ENCODE results near the gene SH2D5.
"Not testable (repeated sequence)": the region's sequence is repeated elsewhere in the genome, so short reads cannot be mapped to it uniquely, and the experiment has no call there.

Gene SH2D5

DNA sequence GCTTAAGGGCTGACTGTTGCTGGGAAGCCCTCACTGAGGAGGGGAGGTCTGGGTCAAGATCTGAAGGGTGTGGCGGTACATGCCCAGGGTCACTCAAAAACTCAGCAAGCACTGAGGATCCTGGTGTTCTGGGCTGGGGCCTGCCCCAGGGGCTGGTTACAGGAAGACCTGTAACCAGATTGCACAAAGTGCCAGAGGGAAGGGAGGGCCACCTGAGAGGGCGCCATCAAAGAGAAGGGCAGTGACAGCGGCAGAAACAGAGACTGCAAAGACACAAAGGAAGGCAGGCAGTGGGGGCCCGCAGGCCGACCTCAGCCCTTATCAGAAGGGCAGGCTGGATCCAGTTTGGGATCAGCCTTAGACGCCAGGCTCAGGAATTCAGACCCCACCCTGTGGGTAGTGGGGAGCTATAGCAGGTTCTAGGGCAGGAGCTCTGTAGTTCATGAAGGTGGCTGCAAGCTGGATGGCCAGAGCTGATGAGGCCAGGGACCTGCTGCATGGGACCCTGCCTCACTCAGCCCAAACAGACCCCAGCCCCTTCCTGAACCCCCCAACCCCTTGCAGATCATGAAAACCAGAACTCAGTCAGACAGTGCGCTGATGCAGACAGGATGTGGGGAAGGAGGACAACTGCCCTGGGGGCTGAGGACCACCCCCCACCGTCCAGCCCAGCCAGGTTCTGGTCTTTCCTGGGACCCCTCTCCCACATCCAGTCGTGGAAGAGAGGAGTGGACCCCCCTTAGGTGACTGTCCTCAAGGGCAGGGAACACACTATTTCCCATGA is 3.9 kb downstream of the SH2D5 start:
- DNase-seq, result no peak

DNA sequence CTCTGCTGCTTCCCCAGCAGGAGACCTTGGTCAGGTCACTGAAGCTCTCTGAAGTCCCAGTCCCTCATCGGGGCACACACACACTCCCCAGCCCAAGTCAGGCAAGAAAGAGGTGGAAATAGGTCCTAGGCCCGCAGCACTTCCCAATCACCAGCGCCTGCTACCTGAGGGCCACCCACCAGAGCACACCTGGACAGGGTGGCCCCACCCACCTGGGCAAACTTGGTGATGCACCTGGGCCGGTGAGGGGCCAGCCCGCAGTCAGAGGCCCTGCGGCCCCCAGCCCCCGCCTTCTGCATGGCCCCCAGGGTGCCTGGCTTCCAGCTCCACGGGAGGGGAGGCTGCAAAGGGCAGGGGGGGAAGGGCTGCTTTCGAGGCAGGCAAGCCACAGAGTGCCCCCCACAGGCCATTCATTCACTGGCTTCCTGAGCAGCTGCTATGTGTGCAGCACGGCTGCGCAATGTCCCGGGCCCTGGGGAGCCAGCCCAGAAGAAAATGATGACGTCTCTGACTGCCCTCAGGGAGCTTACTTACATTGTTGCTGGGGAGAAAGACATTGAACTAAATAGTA is 4.7 kb downstream of the SH2D5 start:
- no peak for DNase-seq

DNA sequence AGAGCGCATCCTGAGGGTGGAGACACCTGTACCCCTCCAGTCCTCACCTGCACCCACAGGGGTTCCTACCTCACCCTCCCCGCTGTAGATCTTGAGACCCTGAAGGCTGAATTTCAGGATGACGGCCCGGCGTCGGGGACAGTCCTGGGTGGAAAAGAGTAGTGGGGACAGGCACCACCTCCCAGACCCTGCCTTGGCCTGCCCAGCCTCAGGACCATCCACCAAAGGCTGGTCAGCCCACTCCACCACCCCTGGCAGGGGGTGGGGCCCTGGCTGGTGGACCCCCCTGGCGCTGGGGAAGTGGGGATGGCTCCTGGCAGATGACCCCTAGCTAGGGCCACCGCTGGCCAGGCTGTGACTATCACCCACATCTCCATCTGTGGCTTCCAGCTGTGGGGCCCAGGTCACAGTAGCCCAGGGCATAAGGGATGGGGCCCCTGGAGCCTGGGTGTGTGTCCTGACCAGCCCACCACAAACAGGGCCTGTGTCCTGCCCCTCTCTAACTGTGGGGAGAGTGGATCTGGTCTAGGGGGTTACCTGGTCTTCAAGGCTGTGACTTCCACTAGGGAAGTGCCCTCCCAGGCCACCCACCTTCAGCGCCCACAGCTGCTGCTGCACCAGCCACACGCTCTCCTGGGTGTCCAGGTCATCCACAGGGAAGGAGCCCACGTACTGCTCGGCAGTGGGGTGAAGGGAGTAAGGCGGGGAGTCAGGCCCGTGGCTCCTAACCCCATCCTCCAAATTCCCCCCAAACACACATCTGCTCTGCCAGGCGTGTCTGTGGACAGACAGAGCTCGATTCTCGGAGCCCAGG is 5.4 kb downstream of the SH2D5 start:
- DNase-seq, result no peak

DNA sequence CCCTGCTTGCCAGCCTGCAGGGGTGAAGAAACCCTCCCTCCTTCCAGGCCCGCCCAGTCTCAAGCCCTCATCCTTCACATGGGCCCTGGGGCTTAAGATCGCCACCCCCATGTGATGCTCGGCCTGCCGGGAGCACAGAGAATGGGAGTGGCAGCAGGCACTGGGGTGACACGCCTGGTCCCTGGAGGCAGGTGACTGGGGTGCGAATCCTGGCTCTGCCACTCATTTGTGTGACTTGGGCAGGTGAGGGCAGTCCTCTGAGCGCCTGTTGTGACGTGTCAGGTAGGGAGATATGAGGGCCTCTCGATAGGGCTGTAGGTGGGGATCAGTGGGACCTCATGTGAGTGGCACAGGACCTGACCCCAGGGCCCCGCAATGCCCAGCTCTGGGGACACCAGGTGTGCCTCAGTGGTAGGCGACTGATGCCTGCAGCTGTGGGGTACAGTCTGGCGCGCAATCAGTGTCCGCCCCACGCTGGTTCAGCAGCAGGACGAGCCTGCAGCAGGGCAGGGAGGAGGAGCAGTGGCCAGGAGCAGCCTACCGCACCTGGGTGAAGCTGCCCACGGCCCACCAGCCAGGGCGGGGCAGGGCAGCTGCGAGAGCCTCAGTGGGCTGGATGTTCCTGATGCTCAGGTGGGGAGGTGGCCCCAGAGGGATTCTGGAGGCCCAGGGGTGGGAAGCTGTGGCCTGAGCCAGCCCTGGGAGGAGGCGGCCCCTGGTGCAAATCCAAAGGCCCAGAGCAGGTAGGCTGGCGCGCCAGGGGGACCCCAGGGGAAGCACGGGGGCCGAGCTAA is 6.2 kb downstream of the SH2D5 start:
- no peak for DNase-seq

DNA sequence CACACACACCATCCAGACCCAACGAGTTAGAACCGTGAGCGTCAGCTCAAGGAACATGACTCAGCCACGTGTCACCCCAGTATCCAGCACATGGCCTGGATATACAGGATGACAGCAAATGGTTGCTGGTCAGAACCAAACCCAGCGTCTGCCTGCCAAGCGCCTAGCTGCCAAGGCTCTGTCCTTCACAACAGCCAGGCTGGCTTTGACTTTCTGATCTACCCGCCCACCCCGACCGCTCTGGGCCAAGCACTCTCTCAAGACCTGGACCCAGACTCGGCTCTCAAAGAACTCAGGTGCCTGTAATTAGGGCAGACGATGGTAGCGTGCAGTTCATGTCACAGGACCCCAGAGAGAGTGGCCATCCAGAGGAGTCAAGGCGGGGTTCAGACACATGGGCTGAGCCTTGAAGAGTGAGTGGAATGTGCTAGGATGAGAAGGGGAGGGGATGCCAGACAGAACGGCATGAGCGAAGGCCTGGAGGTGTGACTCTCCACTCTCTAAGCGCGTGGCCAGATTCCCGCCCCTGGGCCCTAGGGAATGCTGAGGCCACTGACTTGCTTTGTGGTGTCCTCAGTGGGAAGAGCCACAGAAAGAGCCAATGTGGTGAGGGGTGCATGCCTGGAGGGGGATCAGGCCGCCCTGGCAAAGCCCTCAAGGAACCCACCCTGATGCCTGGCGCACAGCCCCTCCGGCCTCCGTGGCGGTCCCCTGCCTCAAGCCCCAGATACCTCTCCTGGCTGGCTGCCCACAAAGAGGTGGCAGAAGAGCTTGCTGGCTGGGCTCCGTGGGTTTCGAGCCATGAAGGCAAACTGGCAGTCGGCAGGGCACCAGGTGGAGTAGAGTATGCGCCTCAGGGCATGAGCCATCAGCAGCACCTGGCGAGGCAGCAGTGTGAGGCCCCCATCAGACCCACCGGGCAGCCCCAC is 7.0 kb downstream of the SH2D5 start:
- no peak for DNase-seq

DNA sequence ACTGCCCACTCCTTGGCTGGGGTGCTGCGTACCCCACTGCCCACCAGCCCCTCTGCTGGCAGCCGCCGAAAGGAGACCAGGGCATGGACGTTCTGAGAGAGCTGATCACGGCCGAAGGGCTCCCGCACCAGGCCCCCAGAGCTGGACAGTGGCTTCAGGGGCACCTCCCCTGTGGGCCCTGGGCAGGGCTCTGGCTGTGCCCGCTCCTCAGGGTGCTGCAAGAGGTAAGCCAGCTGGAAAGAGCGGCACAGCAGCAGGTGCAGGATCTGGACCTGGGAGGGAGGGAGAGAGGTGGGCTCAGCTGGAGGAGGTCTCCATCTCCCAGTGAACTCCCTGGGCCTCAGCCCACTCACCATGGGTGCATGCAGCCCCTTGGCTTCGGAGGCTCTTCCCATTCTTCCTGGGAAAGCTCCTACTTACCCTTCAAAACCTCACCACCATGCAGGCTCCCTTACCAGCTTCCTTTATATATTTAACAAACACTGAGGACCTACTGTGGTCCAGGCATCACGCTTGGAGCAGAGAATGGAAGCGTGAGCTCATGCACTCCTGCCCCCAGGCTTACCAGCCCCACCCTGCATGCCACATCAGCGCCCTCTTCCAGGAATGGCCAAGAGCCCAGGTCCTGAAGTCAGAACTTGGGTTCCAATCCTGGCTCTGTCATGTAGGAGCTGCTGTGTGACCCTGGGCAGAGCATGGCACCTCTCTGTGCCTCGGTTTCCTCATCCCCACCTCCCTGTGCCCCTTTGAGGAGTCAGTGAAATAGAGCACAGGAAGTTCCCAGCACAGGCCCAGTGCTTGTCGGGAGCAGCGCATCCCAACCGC is 7.9 kb downstream of the SH2D5 start:
- no peak for DNase-seq

DNA sequence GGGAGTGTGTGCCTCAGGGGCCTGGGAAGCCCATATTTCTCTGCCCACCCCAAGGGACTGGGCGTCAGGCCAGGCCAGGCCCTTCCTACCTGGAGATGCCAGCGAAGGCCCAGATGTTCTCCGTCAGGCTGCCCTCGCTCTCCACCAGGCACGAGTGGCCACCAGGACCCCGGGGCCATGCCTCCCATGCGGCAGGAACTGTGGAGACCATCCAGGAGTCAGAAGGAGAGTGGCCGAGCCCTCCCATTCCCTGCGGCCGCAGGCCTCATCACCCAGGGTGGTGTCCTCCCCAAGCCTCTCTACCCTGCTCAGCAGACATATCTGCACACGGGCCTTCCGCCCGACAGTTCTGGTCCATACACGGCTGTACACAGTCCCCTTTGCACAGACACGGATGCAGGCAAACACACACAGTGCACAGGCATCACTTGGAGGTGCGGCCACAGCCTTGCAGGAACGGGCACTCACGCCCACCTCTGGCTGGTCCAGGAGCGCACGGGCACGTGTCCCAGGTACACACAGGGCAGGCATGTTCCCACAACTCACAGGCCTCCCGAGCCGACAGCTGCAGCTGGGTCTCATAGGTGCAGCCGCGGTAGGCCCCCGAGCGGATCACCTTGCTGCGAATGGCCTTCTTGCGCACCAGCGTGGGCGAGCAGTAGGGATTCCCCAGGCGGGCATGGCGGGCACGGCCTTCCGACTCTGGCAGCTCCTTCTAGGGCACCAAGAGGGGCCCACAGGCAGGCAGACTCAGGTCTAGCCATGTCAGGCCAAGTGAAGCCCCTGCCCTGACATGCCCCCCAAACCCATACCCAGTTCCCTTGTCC is 8.8 kb downstream of the SH2D5 start:
- DNase-seq, result no peak

DNA sequence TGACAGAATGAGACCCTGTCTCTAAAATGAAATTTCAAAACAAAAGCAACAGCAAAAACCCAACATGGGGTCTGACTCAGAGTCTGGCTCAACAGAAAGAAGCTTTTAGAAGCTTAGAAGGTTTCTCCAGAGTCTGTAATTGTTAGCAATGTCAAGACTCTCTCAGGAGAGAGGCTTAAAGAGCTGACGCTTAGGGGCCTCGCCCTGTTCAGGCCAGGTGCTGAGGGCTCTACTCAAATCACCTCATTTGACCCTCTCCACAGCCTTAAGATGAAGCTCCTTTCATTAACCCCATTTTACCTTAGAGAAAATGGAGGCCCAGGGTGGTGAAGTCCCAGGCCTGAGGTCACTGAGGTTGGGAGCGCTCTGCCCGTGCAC is 9.4 kb downstream of the SH2D5 start:
- DNase-seq, result no peak

DNA sequence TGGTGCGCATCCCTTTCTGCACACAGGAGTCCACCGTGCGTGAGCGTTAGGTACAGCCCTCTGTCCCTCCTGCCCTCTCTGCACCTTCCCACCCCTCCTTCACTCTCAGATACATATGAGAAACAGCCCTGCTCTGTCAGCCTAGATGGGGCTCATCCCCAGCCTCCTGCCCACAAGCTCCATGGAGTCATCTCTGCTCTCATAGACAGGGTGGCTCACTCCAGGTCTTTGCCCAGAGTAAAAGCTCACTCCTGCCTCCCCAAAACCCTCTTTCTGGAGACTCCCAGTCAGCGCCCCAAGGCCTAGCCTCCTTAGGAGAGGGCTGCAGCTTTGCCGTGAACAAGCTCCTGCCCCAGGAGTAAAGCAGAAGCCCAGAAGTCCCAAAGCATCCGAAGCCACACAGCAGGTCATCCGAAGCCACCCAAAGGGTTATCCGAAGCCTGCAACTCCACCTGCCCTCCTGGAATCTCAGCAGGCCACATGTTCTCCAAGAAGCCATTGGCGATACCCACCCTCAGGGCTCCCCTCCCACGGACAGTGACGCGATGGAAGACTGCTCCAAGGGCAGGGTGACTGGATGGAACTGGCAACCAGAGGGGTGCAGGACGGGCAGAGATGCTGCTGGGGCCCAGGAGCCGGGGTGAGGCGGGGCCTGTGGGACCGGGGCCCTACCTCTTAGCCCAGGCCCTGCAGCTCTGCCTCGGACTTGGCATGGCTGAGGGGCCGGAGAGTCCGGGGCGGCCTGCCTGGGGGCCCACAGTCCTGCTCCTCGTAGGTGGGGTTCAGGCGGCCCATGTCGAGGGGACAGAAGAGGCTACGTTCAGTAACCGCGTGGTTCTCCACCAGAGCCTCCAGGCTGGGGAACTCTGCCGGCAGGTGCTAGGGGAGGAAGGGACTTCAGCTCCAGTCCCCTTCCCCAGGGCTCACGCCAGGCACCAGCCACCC is 11.1 kb downstream of the SH2D5 start:
- no peak for DNase-seq

DNA sequence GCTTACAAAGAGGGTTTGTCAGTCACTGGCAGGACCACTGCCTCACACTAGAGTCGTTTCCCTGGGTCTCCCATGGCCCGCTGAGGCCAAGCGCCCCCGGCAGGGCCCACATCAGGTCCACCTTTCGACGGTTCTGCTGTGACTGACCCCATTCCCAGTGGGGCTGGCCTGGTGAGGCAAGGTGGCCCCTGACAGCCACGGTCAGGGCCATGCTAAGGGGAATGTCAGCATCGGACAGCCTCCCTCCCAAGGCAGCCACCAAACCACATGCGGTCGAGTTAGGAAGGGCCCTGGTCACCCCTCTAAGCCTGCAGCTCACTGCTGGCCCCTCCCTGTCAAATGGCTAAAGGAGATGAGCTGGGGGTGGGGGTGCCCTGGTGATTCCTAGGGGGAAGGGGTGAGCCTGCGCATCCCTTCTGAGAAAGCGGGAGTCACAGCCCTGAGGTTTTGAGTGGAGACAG is 11.8 kb downstream of the SH2D5 start:
- no peak for DNase-seq

DNA sequence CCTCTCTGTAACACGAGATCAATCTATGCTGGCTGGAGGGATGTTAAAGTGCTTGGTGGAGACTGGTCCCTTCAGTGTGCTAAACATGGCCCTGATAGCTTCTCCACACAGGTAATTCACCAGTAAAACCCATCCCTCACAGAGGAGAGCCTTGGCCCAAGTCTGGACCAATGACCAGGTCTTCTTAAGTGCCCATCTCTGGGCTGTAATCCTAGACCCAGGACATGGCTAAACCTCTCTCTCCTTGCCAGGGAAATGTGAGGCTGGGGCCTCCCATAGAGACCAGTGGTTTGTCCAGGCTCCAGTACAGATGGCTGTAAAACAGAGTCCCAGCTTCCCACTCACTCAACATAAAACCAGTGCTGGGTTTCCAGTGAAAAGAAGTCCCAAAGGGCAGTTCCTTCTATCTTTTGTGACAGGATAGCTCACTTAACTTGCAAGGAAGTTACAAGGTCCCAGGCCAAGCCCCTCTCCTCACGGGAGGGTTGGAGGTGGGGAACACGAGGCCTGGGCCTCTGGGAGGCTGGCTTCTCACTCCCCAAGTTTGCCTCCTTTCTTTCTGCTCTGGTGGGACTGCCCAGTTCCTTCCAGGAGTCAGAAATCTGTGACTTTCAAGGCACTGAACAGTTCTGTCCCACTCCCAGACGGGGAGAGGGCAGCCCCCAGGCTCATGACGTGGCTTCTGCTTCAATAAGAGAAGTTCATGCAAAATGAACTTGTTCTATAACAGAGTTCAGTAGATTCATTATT is 12.5 kb downstream of the SH2D5 start:
- no peak for DNase-seq

DNA sequence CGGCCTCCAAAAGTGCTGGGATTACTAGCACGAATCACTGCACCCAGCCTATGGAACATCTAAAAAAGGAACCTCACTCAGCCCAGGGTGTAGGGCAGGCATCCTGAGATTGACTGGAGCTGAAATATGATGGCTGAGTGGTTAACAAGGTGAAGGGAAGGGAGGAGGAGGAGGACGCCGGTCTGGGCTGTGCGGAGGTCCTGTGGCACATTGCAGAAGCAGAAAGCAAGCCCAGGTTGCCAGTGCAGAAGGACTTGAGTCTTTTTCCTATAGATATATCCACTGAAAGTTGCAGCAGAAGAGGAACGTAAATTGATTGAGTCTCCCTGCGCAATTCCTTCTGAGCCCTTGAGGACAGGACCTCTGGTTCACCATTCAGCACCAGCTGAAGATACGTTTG is 13.2 kb downstream of the SH2D5 start:
- no peak for DNase-seq

DNA sequence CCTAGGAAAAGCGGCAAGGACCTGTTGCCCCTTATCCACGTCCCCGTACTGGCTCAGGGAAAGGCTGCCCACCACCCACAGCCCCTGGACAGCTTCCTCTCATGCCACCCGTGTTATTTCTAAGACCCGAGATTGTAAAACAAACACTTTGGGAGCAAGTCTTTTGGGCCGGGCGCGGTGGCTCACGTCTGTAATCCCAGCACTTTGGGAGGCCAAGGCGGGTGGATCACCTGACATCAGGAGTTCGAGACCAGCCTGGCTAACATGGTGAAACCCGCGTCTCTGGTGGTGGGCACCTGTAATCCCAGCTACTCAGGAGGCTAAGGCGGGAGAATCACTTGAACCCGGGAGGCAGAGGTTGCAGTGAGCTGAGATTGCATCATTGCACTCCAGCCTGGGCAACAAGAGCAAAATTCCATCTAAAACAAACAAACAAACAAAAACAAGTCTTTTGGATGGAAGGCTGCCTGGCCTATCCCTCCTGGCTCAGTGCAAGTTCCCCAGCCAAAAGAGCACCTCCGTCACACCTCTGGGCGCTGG is 14.1 kb downstream of the SH2D5 start:
- not testable (repeated sequence) for DNase-seq

DNA sequence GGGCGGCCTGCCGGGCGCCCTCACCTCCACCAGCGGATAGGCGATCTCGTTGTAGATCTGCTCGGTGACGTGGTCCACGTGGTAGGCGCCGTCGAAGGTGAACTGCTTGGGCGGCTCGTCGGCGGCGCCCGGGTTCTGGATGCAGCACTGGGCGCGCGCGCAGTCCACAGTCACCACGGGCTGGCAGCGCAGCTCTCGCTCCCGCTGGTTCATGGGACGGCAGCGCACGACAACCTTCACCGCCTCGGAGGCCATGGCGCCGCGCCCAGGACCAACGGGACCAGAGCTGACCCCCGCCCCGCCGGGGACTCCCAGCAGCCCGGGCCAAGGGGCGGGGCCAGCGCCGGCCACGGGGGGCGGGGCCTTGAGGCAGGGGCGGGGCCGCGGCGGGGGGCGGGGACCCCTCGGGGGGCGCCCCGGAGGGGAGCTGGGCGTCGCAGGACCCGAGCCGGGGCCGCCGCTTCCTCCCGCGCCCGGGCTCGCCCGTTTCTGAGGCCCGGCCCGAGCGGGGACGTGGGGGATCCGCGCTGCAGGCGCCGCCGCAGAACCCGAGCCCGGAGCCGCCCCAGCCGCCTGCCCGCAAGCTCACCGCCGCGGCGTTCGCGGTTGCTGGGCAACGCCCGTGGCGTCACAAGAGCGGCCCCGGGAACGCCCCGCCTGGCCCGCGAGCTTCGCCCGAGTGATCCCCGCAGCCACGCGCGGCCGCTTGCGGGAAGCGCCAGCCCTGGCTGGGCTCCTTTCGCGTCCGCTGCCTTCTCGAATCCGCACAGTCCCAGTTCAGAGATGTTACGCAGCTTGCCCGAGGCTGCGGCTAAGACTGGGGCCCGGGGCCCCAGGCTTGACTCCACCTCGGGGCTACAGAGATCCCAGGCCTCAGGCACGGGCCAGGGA is 14.8 kb downstream of the SH2D5 start, which contains the start of gene KIF17:
Gene KIF17, minus strand, starts transcription at position 556 of the 891 bp plus-strand sequence. Its CDS starts 301 bp downstream, at position 255.
- no peak for DNase-seq

DNA sequence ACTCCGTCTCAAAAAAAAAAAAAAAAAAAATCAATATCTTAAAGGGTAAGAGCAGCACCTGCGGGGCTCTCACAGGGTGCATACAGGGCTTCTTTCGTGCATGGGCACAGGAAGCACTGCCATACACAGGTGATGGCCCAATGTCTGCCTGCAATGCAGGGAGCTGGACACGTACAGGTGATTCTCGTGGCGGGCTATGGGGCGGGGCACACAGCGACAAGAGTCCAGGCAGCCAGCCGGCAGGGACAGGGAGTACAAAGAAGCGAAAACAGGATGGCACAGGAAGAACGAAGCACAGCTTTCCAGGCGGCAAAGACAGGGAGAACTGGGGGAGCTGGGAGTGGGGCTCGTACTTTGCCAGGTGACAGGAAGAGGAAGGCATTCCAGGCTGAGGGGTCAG is 16.3 kb downstream of the SH2D5 start:
- DNase-seq, result no peak

DNA sequence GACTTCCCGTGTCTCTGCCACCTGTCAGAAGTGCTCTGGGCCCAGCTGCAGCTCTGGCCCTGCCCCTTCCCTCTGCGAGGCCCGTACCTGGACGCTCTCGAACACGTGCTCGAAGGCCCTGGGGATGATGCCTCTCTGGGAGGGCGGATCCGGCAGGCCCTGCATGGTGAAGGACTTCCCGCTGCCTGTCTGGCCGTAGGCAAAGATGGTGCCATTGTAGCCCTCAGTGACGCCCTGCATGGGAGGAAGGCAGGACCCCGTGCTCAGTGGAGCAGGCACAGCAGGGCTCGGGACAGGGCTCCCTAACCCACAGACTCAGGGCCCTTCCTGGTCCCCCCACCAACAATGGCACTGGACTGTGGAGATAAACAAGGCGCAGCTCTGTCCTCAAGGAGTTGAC is 17.1 kb downstream of the SH2D5 start:
- DNase-seq, result no peak

DNA sequence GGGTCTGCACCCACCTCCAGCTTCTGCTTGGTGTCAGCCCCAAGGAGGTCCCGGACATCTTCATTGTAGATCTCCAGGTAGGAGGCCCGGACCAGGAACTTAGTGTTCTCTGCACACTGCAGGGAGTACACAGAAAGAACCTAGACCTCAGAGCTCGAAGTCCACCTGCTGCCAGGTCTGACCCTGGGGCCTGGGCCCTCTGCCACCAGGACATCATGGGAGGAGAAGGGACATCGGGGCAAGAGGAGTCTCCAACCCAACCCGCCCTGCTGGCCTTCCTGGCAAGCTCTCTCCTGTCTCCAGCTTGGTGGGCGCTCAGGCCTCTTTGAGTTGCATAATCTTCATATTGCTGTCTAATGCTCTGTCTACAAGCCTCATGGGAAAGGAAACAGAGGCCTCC is 19.1 kb downstream of the SH2D5 start:
- DNase-seq, result no peak

Data from NCI-H446 (cell line).